ENCODE data around the gene CHD2. TPM values are rescaled to one million over a fixed set of nuclear protein-coding genes. Genes with fewer than 3 reads are reported as not detected.

CHD2 gene
- total and polyA plus RNA-seq, 4 experiments from 2014 or later: 28.4 to 351 (median 224) TPM

- Histone ChIP-seq H3K4me1 (ENCODE audit: insufficient read depth, low read length) (peaks cover 2% of the 10 kb centered on the region), H3K9me3 (ENCODE audit: control insufficient read depth in 1 of 2, low read length in 2 of 2) (no peaks in the 10 kb centered on the region), H3K36me3 (ENCODE audit: insufficient read depth, low read length) (no peaks in the 10 kb centered on the region), H3K4me3 (ENCODE audit: low read length in 2 of 2) (no peak overlapping the region), H3K27ac (ENCODE audit: low read depth, low read length) (no peak overlapping the region), H3K27me3 (ENCODE audit: insufficient read depth, low read length) (no peaks in the 10 kb centered on the region)
- peaks cover 5 to 11% (median 7%) of the 10 kb centered on the region in 4 donors for H3K4me1 Mint-ChIP-seq
- no peak for DNase-seq
- no peak overlapping the region for H3K4me3 Mint-ChIP-seq
- CTCF ChIA-PET (ENCODE audit: partially characterized antibody): interaction anchor here (0.7 to 5.2 kb wide), 3 partner anchors 9 to 293 kb away, joined by 3 to 26 read pairs (median 3); no protein-coding TSS in a partner anchor
- no peaks in the 10 kb centered on the region for H3K36me3 Mint-ChIP-seq
- no peaks in the 10 kb centered on the region for H3K27me3 Mint-ChIP-seq
- H3K27ac Mint-ChIP-seq: no peak overlapping the region
- POLR2A ChIA-PET (ENCODE audit: partially characterized antibody): no interaction called here
- intact Hi-C loops (cut with micrococcal nuclease): no loop called here
- H3K9me3 Mint-ChIP-seq: peaks cover 0 to 7% (median 3%) of the 10 kb centered on the region in 8 donors
Measured at GRCh38 chr15:93041159-93041547, 141.0 kb downstream of the CHD2 start.

- H3K9me3 ChIP-seq (ENCODE audit: control insufficient read depth in 1 of 2, low read length in 2 of 2): no peaks in the 10 kb centered on the region
- H3K27ac ChIP-seq (ENCODE audit: low read depth, low read length): no peak overlapping the region
- intact Hi-C loops (cut with micrococcal nuclease): no loop called here
- H3K36me3 ChIP-seq (ENCODE audit: insufficient read depth, low read length): no peaks in the 10 kb centered on the region
- H3K27me3 Mint-ChIP-seq: no peaks in the 10 kb centered on the region
- H3K4me1 Mint-ChIP-seq: peaks cover 7 to 20% (median 10%) of the 10 kb centered on the region in 4 donors
- H3K9me3 Mint-ChIP-seq: peaks cover 0 to 8% (median 5%) of the 10 kb centered on the region in 8 donors
- no peaks in the 10 kb centered on the region for H3K27me3 ChIP-seq (ENCODE audit: insufficient read depth, low read length)
- peaks cover 7% of the 10 kb centered on the region for H3K4me1 ChIP-seq (ENCODE audit: insufficient read depth, low read length)
- H3K4me3 ChIP-seq (ENCODE audit: low read length in 2 of 2): no peak overlapping the region
- ChIA-PET POLR2A (ENCODE audit: partially characterized antibody) (no interaction called here), CTCF (ENCODE audit: partially characterized antibody) (no interaction called here)
- no peak for DNase-seq
- H3K36me3 Mint-ChIP-seq: no peaks in the 10 kb centered on the region
- H3K4me3 Mint-ChIP-seq: no peak overlapping the region
- H3K27ac Mint-ChIP-seq: no peak overlapping the region
Measured at GRCh38 chr15:93042211-93042610, 142.1 kb downstream of the CHD2 start.

GRCh38 chr15:93042691-93043378 is 142.7 kb downstream of the CHD2 start:
- H3K27ac Mint-ChIP-seq: peak overlapping the region in 1 of 7 donors; percentile 47
- peaks cover 0 to 8% (median 5%) of the 10 kb centered on the region in 8 donors for H3K9me3 Mint-ChIP-seq
- H3K36me3 Mint-ChIP-seq: no peaks in the 10 kb centered on the region
- peaks cover 10 to 26% (median 14%) of the 10 kb centered on the region in 4 donors for H3K4me1 Mint-ChIP-seq
- peaks cover 13% of the 10 kb centered on the region for H3K4me1 ChIP-seq (ENCODE audit: insufficient read depth, low read length)
- no peak for DNase-seq
- no peak overlapping the region for H3K4me3 Mint-ChIP-seq
- peaks cover 0 to 2% of the 10 kb centered on the region in 2 donors for H3K27me3 Mint-ChIP-seq
- intact Hi-C loops (cut with micrococcal nuclease): no loop called here
- no peaks in the 10 kb centered on the region for H3K9me3 ChIP-seq (ENCODE audit: control insufficient read depth in 1 of 2, low read length in 2 of 2)
- ChIA-PET POLR2A (ENCODE audit: partially characterized antibody) (no interaction called here), CTCF (ENCODE audit: partially characterized antibody) (no interaction called here)
- no peak overlapping the region for H3K27ac ChIP-seq (ENCODE audit: low read depth, low read length)
- no peaks in the 10 kb centered on the region for H3K36me3 ChIP-seq (ENCODE audit: insufficient read depth, low read length)
- H3K4me3 ChIP-seq (ENCODE audit: low read length in 2 of 2): no peak overlapping the region
- H3K27me3 ChIP-seq (ENCODE audit: insufficient read depth, low read length): no peaks in the 10 kb centered on the region

- Mint-ChIP-seq H3K36me3 (no peaks in the 10 kb centered on the region), H3K9me3 (peaks cover 0 to 8% (median 5%) of the 10 kb centered on the region in 8 donors), H3K27ac (peak overlapping the region in 1 of 7 donors; percentile 29), H3K4me3 (no peak overlapping the region), H3K27me3 (peaks cover 1 to 2% of the 10 kb centered on the region in 2 donors), H3K4me1 (peaks cover 13 to 32% (median 21%) of the 10 kb centered on the region in 4 donors)
- Histone ChIP-seq H3K27me3 (ENCODE audit: insufficient read depth, low read length) (no peaks in the 10 kb centered on the region), H3K36me3 (ENCODE audit: insufficient read depth, low read length) (no peaks in the 10 kb centered on the region), H3K4me3 (ENCODE audit: low read length in 2 of 2) (no peak overlapping the region), H3K27ac (ENCODE audit: low read depth, low read length) (no peak overlapping the region), H3K4me1 (ENCODE audit: insufficient read depth, low read length) (peaks cover 21% of the 10 kb centered on the region), H3K9me3 (ENCODE audit: control insufficient read depth in 1 of 2, low read length in 2 of 2) (no peaks in the 10 kb centered on the region)
- ChIA-PET POLR2A (ENCODE audit: partially characterized antibody) (no interaction called here), CTCF (ENCODE audit: partially characterized antibody) (no interaction called here)
- intact Hi-C loops (cut with micrococcal nuclease): no loop called here
- no peak for DNase-seq
Measured at GRCh38 chr15:93043621-93044300, 143.6 kb downstream of the CHD2 start.

GRCh38 chr15:93044301-93045190 is 144.4 kb downstream of the CHD2 start:
- POLR2A ChIA-PET (ENCODE audit: partially characterized antibody): no interaction called here
- H3K4me1 Mint-ChIP-seq: peaks cover 14 to 39% (median 25%) of the 10 kb centered on the region in 4 donors
- H3K4me3 Mint-ChIP-seq: no peak overlapping the region
- intact Hi-C loops (cut with micrococcal nuclease): no loop called here
- Histone ChIP-seq H3K9me3 (ENCODE audit: control insufficient read depth in 1 of 2, low read length in 2 of 2) (no peaks in the 10 kb centered on the region), H3K27ac (ENCODE audit: low read depth, low read length) (no peak overlapping the region), H3K36me3 (ENCODE audit: insufficient read depth, low read length) (no peaks in the 10 kb centered on the region), H3K27me3 (ENCODE audit: insufficient read depth, low read length) (no peaks in the 10 kb centered on the region), H3K4me1 (ENCODE audit: insufficient read depth, low read length) (peaks cover 21% of the 10 kb centered on the region), H3K4me3 (ENCODE audit: low read length in 2 of 2) (no peak overlapping the region)
- no peak overlapping the region for H3K27ac Mint-ChIP-seq
- H3K9me3 Mint-ChIP-seq: peaks cover 0 to 7% (median 5%) of the 10 kb centered on the region in 8 donors
- CTCF ChIA-PET (ENCODE audit: partially characterized antibody): interaction anchor here (4.1 kb wide), 1 partner anchor 8 kb away, joined by 26 read pairs; no protein-coding TSS in a partner anchor
- no peaks in the 10 kb centered on the region for H3K36me3 Mint-ChIP-seq
- DNase-seq: no peak
- H3K27me3 Mint-ChIP-seq: peaks cover 1 to 2% of the 10 kb centered on the region in 2 donors

DNA sequence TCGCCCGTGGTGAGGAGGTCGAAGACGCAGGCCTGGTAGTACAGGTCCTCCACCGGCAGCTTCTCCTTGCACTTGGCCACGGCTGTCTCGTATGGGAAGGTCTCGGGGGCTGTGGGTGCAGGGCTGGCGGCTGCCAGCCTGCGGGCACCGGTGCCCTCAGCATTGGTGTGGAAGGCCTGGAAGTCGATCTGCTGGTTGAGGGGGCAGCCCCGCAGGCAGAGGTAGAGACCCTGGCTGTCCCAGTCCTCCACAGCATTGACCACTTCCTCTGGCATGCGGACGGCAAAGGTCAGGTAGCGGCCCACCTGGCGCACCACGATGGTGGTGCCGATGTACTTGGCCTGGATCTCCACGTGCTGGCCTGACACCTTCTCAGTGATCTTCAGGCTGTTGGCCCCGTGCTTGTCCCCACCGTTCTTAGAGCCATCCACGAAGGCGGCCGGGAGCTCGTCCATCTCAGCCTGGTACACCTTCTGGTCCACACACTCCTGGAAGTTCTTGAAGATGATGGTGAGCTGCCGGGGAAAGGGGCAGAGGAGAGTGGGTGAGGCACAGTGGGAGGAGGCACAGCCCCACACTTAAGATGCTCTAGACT is 145.2 kb downstream of the CHD2 start:
- no peaks in the 10 kb centered on the region for H3K36me3 ChIP-seq (ENCODE audit: insufficient read depth, low read length)
- peaks cover 0 to 7% (median 4%) of the 10 kb centered on the region in 8 donors for H3K9me3 Mint-ChIP-seq
- peaks cover 14 to 42% (median 27%) of the 10 kb centered on the region in 4 donors for H3K4me1 Mint-ChIP-seq
- no peak for DNase-seq
- no peaks in the 10 kb centered on the region for H3K9me3 ChIP-seq (ENCODE audit: control insufficient read depth in 1 of 2, low read length in 2 of 2)
- H3K27ac Mint-ChIP-seq: peak overlapping the region in 1 of 7 donors; percentile 27
- ChIA-PET POLR2A (ENCODE audit: partially characterized antibody) (no interaction called here), CTCF (ENCODE audit: partially characterized antibody) (interaction anchor here (4.1 kb wide), 1 partner anchor 9 kb away, joined by 26 read pairs; no protein-coding TSS in a partner anchor)
- no peaks in the 10 kb centered on the region for H3K27me3 ChIP-seq (ENCODE audit: insufficient read depth, low read length)
- H3K4me3 ChIP-seq (ENCODE audit: low read length in 2 of 2): no peak overlapping the region
- H3K36me3 Mint-ChIP-seq: no peaks in the 10 kb centered on the region
- H3K4me3 Mint-ChIP-seq: no peak overlapping the region
- no peak overlapping the region for H3K27ac ChIP-seq (ENCODE audit: low read depth, low read length)
- intact Hi-C loops (cut with micrococcal nuclease): no loop called here
- H3K27me3 Mint-ChIP-seq: peaks cover 1 to 2% of the 10 kb centered on the region in 2 donors
- peaks cover 21% of the 10 kb centered on the region for H3K4me1 ChIP-seq (ENCODE audit: insufficient read depth, low read length)

All from CD4-positive, alpha-beta memory T cell (primary cell).